ENCODE measurements around the gene TUBB3. TPM values are rescaled to one million over a fixed set of nuclear protein-coding genes. Genes with fewer than 3 reads are reported as not detected.

Gene TUBB3
- total RNA-seq, 1 experiment from 2014 or later = 607 TPM

GRCh38 chr16:89952551-89952950 is 29.4 kb downstream of the TUBB3 start:
- peak; percentile 32 for DNase-seq
- H3K4me3 ChIP-seq (ENCODE audit: insufficient read depth, low read depth, low read length) = no peak overlapping the region
- H3K36me3 ChIP-seq (replicated peaks; ENCODE audit: control insufficient read depth, insufficient read depth, low read length) = no peaks in the 10 kb centered on the region
- H3K27me3 ChIP-seq (ENCODE audit: control insufficient read depth, insufficient read depth, low read length) = peaks cover 13% of the 10 kb centered on the region

GRCh38 chr16:89953671-89954406 is 30.7 kb downstream of the TUBB3 start:
- Histone ChIP-seq H3K27me3 (ENCODE audit: control insufficient read depth, insufficient read depth, low read length) (peaks cover 7% of the 10 kb centered on the region; the same call in 1 of the 2 replicates), H3K4me3 (ENCODE audit: insufficient read depth, low read depth, low read length) (no peak overlapping the region), H3K36me3 (replicated peaks; ENCODE audit: control insufficient read depth, insufficient read depth, low read length) (peaks cover 1% of the 10 kb centered on the region)
- DNase-seq = no peak

DNA sequence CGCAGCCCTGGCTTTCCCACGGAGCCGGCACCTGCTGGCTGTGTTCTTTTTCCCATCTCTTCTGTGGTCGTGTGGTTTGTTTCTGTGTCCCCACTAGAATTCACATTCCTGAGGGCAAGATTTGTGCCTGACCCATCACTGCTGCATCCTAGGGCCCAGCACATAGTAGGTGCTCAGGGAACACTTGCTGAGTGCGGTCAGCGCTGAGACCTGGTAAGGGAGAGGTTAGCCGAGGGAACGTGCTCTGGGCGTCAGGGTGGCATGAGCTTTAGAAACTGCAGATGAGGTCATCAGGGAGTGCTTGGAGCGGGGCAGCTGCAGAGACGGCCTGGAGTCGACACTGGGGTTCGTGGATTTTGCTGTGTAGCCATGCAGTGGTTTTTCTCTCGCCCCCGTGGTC is 31.3 kb downstream of the TUBB3 start:
- H3K4me3 ChIP-seq (ENCODE audit: insufficient read depth, low read depth, low read length) = no peak overlapping the region
- DNase-seq = peak; percentile 37
- peaks cover 4% of the 10 kb centered on the region for H3K36me3 ChIP-seq (replicated peaks; ENCODE audit: control insufficient read depth, insufficient read depth, low read length)
- peaks cover 2% of the 10 kb centered on the region; the same call in 1 of the 2 replicates for H3K27me3 ChIP-seq (ENCODE audit: control insufficient read depth, insufficient read depth, low read length)

DNA sequence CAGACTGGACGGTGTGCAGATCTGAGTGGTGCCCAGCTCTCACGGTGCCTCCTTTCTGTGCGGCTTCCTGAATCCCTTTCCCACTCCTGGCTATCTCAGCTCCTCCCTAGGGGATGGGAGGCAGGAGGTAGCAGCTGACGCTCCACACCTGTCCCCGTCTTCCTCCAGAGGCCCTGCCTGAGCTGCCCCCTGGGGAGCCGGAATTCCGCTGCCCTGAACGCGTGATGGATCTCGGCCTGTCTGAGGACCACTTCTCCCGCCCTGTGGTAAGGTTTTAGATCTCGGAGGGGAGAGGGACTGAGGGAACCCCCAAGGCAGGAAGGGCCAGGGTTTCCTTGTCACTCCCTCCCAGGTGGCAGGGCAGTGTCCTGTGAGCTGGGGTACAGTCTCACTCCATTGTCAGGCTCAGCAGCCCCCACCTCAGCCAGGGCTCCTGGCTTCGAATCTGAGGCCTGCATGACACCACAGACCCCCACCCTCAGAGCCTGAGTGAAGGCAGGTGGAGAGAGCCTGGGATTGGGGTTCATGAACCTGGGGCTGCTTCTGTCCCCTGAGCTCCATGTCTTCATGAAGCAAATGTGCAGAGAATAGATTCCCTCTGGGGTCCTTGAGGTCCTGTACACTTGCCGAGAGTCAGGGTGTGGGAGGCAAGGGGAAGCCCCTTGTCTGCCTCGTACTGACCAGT is 32.0 kb downstream of the TUBB3 start:
- DNase-seq = peak; percentile 79
- Histone ChIP-seq H3K36me3 (replicated peaks; ENCODE audit: control insufficient read depth, insufficient read depth, low read length) (peaks cover 4% of the 10 kb centered on the region), H3K27me3 (ENCODE audit: control insufficient read depth, insufficient read depth, low read length) (no peaks in the 10 kb centered on the region)

DNA sequence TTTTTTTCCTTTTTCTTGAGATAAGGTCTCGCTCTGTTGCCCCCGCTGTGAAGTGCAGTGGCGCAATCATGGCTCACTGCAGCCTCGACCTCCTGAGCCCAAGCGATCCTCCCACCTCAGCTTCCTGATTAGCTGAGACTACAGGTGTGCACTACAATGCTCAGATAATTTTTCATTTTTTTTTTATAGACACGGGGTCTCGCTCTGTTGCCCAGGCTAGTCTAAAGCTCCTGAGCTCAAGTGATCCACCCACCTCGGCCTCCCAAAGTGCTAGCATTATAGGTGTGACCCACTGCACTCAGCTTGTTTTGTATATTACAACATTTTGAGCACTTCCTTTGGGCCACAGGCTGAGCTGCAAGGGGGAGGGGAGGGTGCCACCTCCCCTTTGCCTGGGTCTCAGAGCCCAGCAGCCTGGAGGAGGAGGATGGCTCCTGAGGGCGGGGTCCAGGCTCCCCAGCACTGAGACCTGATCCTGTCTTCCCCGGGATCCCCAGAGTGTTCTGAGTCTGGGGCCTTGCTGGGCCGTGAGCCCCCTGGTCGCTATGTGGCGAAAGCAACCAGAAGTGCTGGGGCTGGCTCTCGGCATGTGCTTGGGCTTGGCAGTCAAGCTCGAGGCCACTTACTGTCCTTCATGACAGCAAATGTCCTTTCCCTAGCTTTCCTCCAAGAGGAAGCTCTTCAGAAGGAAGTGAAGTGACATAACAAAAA is 33.5 kb downstream of the TUBB3 start:
- peak; percentile 46 for DNase-seq
- no peak overlapping the region for H3K4me3 ChIP-seq (ENCODE audit: insufficient read depth, low read depth, low read length)

More for the DNA sequence above, 32.0 kb downstream of the TUBB3 start:
- H3K4me3 ChIP-seq (ENCODE audit: insufficient read depth, low read depth, low read length) = no peak overlapping the region

DNA sequence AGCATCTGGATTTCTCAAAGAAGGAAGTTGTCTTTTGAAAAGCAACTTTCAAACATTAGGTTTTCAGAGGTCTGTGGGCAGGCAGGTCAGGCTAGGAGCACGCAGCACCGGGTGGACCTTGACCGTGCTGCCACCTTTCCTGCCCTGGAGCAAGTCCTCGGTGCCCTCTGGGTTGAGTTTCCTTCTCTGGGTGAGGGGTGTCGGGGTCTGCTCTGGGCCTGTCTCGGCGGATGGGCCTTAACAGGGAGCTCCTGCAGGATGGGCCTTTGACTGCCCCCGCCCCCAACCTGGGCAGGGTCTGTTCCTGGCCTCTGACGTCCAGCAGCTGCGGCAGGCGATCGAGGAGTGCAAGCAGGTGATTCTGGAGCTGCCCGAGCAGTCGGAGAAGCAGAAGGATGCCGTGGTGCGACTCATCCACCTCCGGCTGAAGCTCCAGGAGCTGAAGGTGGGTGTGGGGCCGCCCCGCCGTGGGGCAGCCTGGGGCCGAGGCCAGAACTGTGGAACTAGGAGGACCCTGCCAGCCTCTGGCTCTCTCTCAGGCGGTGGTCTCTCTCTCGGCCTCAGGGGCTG is 34.2 kb downstream of the TUBB3 start:
- H3K27me3 ChIP-seq (ENCODE audit: control insufficient read depth, insufficient read depth, low read length) = no peaks in the 10 kb centered on the region
- peaks cover 4% of the 10 kb centered on the region for H3K36me3 ChIP-seq (replicated peaks; ENCODE audit: control insufficient read depth, insufficient read depth, low read length)
- DNase-seq = peak; percentile 51
- H3K4me3 ChIP-seq (ENCODE audit: insufficient read depth, low read depth, low read length) = no peak overlapping the region

More for the DNA sequence above, 33.5 kb downstream of the TUBB3 start:
- H3K27me3 ChIP-seq (ENCODE audit: control insufficient read depth, insufficient read depth, low read length) = no peaks in the 10 kb centered on the region
- H3K36me3 ChIP-seq (replicated peaks; ENCODE audit: control insufficient read depth, insufficient read depth, low read length) = peaks cover 4% of the 10 kb centered on the region

GRCh38 chr16:89958068-89958467 is 34.9 kb downstream of the TUBB3 start:
- peak; percentile 94 for DNase-seq
- Histone ChIP-seq H3K36me3 (replicated peaks; ENCODE audit: control insufficient read depth, insufficient read depth, low read length) (peaks cover 4% of the 10 kb centered on the region), H3K27me3 (ENCODE audit: control insufficient read depth, insufficient read depth, low read length) (no peaks in the 10 kb centered on the region), H3K4me3 (ENCODE audit: insufficient read depth, low read depth, low read length) (no peak overlapping the region)

- Histone ChIP-seq H3K36me3 (replicated peaks; ENCODE audit: control insufficient read depth, insufficient read depth, low read length) (peaks cover 4% of the 10 kb centered on the region), H3K4me3 (ENCODE audit: insufficient read depth, low read depth, low read length) (no peak overlapping the region), H3K27me3 (ENCODE audit: control insufficient read depth, insufficient read depth, low read length) (no peaks in the 10 kb centered on the region)
- DNase-seq = peak; percentile 33
Measured at GRCh38 chr16:89958596-89958995, 35.5 kb downstream of the TUBB3 start.

DNA sequence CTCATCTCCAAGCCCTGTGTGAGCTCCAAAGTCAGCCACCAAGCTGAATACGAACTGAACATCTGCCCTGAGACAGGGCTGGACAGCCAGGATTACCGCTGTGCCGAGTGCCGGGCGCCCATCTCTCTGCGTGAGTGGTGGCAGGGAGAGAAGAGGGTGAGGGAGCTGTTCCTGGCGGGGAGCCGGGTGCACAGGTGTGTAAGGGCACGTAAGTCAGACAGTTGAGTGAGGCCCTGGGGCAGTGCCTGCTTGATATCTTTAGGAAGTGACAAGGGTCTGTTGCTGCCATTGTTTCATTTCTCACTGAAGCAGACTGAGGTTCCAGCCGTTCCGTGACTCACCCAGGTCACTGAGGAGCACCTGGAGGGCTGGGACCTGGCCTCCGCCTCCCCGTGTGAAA is 37.8 kb downstream of the TUBB3 start:
- peaks cover 4% of the 10 kb centered on the region for H3K36me3 ChIP-seq (replicated peaks; ENCODE audit: control insufficient read depth, insufficient read depth, low read length)
- H3K27me3 ChIP-seq (ENCODE audit: control insufficient read depth, insufficient read depth, low read length) = no peaks in the 10 kb centered on the region
- H3K4me3 ChIP-seq (ENCODE audit: insufficient read depth, low read depth, low read length) = no peak overlapping the region
- DNase-seq = no peak

DNA sequence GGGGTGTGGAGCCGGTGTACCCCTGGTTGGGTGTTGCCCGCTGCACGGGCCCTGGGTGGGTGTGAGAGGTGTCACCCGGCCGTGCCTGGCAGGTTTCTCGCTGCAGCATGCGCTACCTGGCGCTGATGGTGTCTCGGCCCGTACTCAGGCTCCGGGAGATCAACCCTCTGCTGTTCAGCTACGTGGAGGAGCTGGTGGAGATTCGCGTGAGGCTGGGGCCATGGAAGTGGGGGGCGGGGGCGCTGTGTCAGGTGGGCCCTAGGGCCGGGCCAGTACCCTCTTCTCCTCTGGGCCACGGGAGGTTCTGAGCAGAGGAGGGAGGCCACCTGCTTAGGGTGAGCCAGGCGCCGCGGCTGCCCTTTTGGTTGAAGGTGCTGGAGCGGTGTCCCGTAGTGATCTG is 38.8 kb downstream of the TUBB3 start:
- no peak overlapping the region for H3K4me3 ChIP-seq (ENCODE audit: insufficient read depth, low read depth, low read length)
- H3K36me3 ChIP-seq (replicated peaks; ENCODE audit: control insufficient read depth, insufficient read depth, low read length) = peaks cover 4% of the 10 kb centered on the region
- peak; percentile 55 for DNase-seq
- no peaks in the 10 kb centered on the region for H3K27me3 ChIP-seq (ENCODE audit: control insufficient read depth, insufficient read depth, low read length)

DNA sequence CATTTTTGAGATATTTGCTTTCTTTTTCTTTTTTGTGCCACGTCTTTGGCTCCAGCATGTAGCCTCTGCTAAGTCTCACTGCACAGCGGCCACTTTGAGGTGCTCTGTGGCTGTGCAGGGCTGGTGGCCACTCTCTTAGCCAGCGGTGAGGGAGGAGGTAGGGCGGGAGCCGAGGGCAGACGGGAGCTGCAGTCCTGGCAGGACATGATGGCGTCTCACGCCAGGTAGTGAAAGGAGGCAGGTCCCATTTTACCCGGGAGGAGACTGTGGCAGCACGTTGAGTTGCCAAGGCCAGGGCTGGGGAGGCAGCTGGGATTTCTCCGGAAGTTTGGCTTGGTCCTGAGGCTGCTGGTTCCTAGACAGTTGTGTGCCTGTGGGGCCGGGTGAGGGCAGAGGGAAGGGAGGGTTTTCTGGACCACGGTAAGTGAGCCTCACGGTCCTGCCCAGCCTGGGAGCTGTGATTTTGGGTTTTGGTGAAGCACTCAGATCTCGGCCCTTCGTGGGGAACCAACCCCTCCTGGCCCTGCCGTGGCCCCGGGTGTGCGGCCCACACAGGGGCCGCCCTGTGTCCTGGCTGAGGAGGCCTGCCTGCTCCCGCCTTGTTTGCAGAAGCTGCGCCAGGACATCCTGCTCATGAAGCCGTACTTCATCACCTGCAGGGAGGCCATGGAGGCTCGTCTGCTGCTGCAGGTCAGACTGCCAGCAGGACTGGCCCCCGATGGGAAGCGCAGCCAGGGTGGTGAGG is 39.8 kb downstream of the TUBB3 start:
- Histone ChIP-seq H3K36me3 (replicated peaks; ENCODE audit: control insufficient read depth, insufficient read depth, low read length) (peaks cover 4% of the 10 kb centered on the region), H3K27me3 (ENCODE audit: control insufficient read depth, insufficient read depth, low read length) (no peaks in the 10 kb centered on the region), H3K4me3 (ENCODE audit: insufficient read depth, low read depth, low read length) (no peak overlapping the region)
- peak; percentile 62 for DNase-seq

- no peak for DNase-seq
- H3K4me3 ChIP-seq (ENCODE audit: insufficient read depth, low read depth, low read length) = no peak overlapping the region
- no peaks in the 10 kb centered on the region; the same call in 1 of the 2 replicates for H3K36me3 ChIP-seq (replicated peaks; ENCODE audit: control insufficient read depth, insufficient read depth, low read length)
- H3K27me3 ChIP-seq (ENCODE audit: control insufficient read depth, insufficient read depth, low read length) = no peaks in the 10 kb centered on the region
Measured at GRCh38 chr16:89964201-89964600, 41.1 kb downstream of the TUBB3 start.

- H3K36me3 ChIP-seq (replicated peaks; ENCODE audit: control insufficient read depth, insufficient read depth, low read length) = no peaks in the 10 kb centered on the region; the same call in 1 of the 2 replicates
- no peak for DNase-seq
- no peak overlapping the region for H3K4me3 ChIP-seq (ENCODE audit: insufficient read depth, low read depth, low read length)
- no peaks in the 10 kb centered on the region for H3K27me3 ChIP-seq (ENCODE audit: control insufficient read depth, insufficient read depth, low read length)
Measured at GRCh38 chr16:89965447-89966225, 42.5 kb downstream of the TUBB3 start.
